ENCODE results near the gene SP140L. TPM values are rescaled to one million over a fixed set of nuclear protein-coding genes. Genes with fewer than 3 reads are reported as not detected.

SP140L gene
- total and polyA plus RNA-seq, 2 of the 8 experiments (the other 6 are each of a cell fraction or from before 2014, with no cell fraction given) = 0.36 to 1.5 TPM

- ChIA-PET CTCF (ENCODE audit: partially characterized antibody) (no interaction called here), POLR2A (ENCODE audit: partially characterized antibody) (no interaction called here)
- Histone ChIP-seq H3K27me3 (replicated peaks in 1 of 4; ENCODE audit: control insufficient read depth in 3 of 4, extremely low read depth in 1 of 4, insufficient read depth in 3 of 4, low read length in 3 of 4) (no peaks in the 10 kb centered on the region), H4K8ac (ENCODE audit: extremely low read depth, insufficient read depth, low read length) (no peak overlapping the region), H3K4me1 (replicated peaks in 1 of 4; ENCODE audit: control insufficient read depth in 3 of 4, insufficient read depth in 4 of 4, low read length in 3 of 4) (no peaks in the 10 kb centered on the region), H4K20me1 (replicated peaks in 1 of 2; ENCODE audit: control insufficient read depth in 1 of 2, insufficient read depth in 2 of 2, low read length in 2 of 2) (no peaks in the 10 kb centered on the region), H3K56ac (replicated peaks; ENCODE audit: insufficient read length, low read depth, low read length) (no peak overlapping the region), H2BK12ac (ENCODE audit: low read depth, low read length) (no peak overlapping the region), H3K4me2 (ENCODE audit: insufficient read depth in 1 of 2, low read depth in 2 of 2, low read length in 2 of 2) (no peak overlapping the region), H2AK5ac (ENCODE audit: low read depth, low read length) (no peak overlapping the region), H3K23me2 (ENCODE audit: low read depth, low read length) (no peaks in the 10 kb centered on the region), H3K36me3 (ENCODE audit: control insufficient read depth in 2 of 4, insufficient read depth in 4 of 4, low read length in 3 of 4) (no peaks in the 10 kb centered on the region), H2BK20ac (ENCODE audit: low read length) (no peak overlapping the region), H2AFZ (ENCODE audit: low read length) (no peak overlapping the region), H2BK15ac (ENCODE audit: low read length) (no peak overlapping the region), H3K4ac (replicated peaks; ENCODE audit: insufficient read length, low read depth, low read length) (no peak overlapping the region), H3K27ac (ENCODE audit: low read depth, low read length) (no peak overlapping the region), H2BK5ac (ENCODE audit: low read depth, low read length) (no peak overlapping the region), H3K79me2 (ENCODE audit: control insufficient read depth in 1 of 2, insufficient read depth in 2 of 2, low read length in 2 of 2) (no peaks in the 10 kb centered on the region), H3K18ac (ENCODE audit: extremely low read depth, low read length) (no peak overlapping the region), H3K14ac (ENCODE audit: insufficient read length) (no peak overlapping the region), H4K5ac (ENCODE audit: insufficient read length, low read depth, low read length) (no peak overlapping the region), H4K91ac (replicated peaks; ENCODE audit: insufficient read length, low read length) (no peak overlapping the region), H2BK120ac (replicated peaks; ENCODE audit: low read depth, low read length) (no peak overlapping the region), H3K9me3 (ENCODE audit: insufficient read depth in 2 of 2, low read depth in 1 of 2, low read length in 1 of 2) (peaks cover 0 to 7% of the 10 kb centered on the region in 2 experiments; a peak in 2 of 4 replicates), H3K79me1 (ENCODE audit: low read depth, low read length) (no peaks in the 10 kb centered on the region), H3K9ac (replicated peaks in 1 of 4; ENCODE audit: extremely low read depth in 1 of 4, low read depth in 3 of 4, low read length in 3 of 4) (no peak overlapping the region), H3K4me3 (ENCODE audit: extremely low read depth in 1 of 4, insufficient read depth in 2 of 4, low read depth in 3 of 4, low read length in 4 of 4) (no peak overlapping the region), H3K23ac (ENCODE audit: insufficient read length) (no peak overlapping the region)
- WGBS, 2 experiments (ENCODE audit: extremely low coverage in 1 of 2, insufficient coverage in 1 of 2, insufficient read length in 1 of 2, insufficient replicate concordance in 2 of 2, low coverage in 1 of 2, low lambda C conversion rate in 2 of 2, missing lambda C conversion rate in 1 of 2) = 66% methylated on average over 4 of the region's 4 CpGs; no CpG with 5 or more reads in 1 of the 2 experiments
- DNase-seq (ENCODE audit: low read depth in 1 of 2, low spot score in 2 of 2) = no peak
- no peak for FAIRE-seq
- no peak for TF ChIP-seq SUZ12 (IDR thresholded peaks at IDR 0.05; ENCODE audit: low read length)
- no peak for TF ChIP-seq RAD21 (IDR thresholded peaks at IDR 0.05 in 1 of 2, conservative IDR thresholded peaks at IDR 0.05 in 1 of 2; ENCODE audit: low read depth in 2 of 2, low read length in 2 of 2)
- TF ChIP-seq YY1 (IDR thresholded peaks at IDR 0.05; ENCODE audit: low read depth, low read length) = no peak
- no peak for TF ChIP-seq NANOG (IDR thresholded peaks at IDR 0.05; ENCODE audit: insufficient read depth, low read depth, low read length, poor library complexity, severe bottlenecking)
- no peak for TF ChIP-seq RBBP5 (IDR thresholded peaks at IDR 0.05; ENCODE audit: borderline replicate concordance, low read depth, low read length)
- TF ChIP-seq SAP30 (IDR thresholded peaks at IDR 0.05; ENCODE audit: insufficient read depth, insufficient replicate concordance, low read length) = no peak
- TF ChIP-seq GTF2F1 (IDR thresholded peaks at IDR 0.05; ENCODE audit: borderline replicate concordance, low read depth, low read length) = no peak
Measured at GRCh38 chr2:230434677-230435324, 107.8 kb downstream of the SP140L start.

All from H1 (cell line).